Activated naive CD4-positive, alpha-beta T cell treated with anti-CD3 and anti-CD28 coated beads, Interleukin-2, amount 50 U/mL, for 72 hours (primary cell): ENCODE measurements around the gene GULP1. TPM values are rescaled to one million over a fixed set of nuclear protein-coding genes. Genes with fewer than 3 reads are reported as not detected.
"Not testable (repeated sequence)": the region's sequence is repeated elsewhere in the genome, so short reads cannot be mapped to it uniquely, and the experiment has no call there.

Experiments
- ATAC-seq, 2 donors: fragments of 150-1000 bp; cut with Tn5 transposase; 2 replicates each; pipeline ENCODE4 v1.10.0; 2021; ENCODE audit warnings: mild to moderate bottlenecking in 2 of 2, moderate library complexity in 2 of 2
- DNase-seq, 2 donors: peaks; one replicate each; pipeline ENCODE4 v3.0.0; 2021 to 2022; ENCODE audit warnings: low spot score in 2 of 2
- H3K27ac Mint-ChIP-seq, 2 donors: one replicate each; pipeline ENCODE4 v1.8.0; 2022; ENCODE audit warnings: mild to moderate bottlenecking in 2 of 2, mixed read lengths in 2 of 2
- H3K36me3 Mint-ChIP-seq, 2 donors: one replicate each; pipeline ENCODE4 v1.8.0; 2022; ENCODE audit warnings: mixed read lengths in 2 of 2
- H3K9me3 Mint-ChIP-seq, 2 donors: one replicate each; pipeline ENCODE4 v1.8.0; 2022; ENCODE audit warnings: mixed read lengths in 2 of 2
- total RNA-seq, 2 donors: library from RNA; stranded (reverse); gene quantifications; one replicate each; pipeline ENCODE4 v1.2.3, GENCODE V29; 2022

GULP1 gene
- total RNA-seq, 2 donors from 2014 or later: not detected

DNA sequence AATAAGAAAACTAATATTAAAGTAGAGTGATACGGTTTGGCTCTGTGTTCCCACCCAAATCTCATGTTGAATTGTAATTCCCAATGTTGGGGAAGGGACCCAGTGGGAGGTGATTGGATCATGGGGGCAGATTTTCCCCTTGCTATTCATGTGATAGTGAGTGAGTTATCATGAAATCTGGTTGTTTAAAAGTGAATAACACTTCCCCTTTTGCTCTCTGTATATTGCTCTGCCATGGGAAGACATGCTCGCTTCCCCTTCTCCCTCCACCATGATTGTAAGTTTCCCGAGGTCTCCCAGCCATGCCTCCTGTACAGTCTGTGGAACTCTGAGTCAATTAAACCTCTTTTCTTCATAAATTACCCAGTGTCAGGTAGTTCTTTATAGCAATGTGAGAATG lies 7.4 kb upstream of the GULP1 start:
- not testable (repeated sequence) for H3K27ac Mint-ChIP-seq, H3K9me3 Mint-ChIP-seq, H3K36me3 Mint-ChIP-seq, ATAC-seq, DNase-seq

DNA sequence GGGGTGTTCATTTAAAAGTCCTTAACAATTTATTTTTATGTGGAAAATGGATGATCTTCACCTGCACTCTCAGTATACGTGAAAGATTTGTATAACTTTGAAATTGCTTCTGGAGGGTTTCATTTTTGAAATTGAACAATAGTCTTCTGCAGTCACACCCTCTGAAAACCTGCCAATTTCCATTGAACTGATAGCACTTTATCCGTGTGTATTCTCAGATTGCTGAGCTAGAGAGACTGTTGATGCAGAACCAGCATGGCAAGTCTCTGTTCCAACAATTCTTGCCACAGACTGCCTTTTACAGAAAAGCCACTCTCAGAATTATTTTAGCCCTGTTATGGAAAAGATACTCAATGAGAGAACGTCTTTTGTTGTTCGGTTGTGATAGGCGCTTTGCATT lies 6.6 kb upstream of the GULP1 start:
- H3K9me3 Mint-ChIP-seq: peaks cover 4% of the 10 kb centered on the region in 2 donors
- H3K36me3 Mint-ChIP-seq: no peaks in the 10 kb centered on the region
- no peak overlapping the region for H3K27ac Mint-ChIP-seq
- ATAC-seq: no peak
- no peak for DNase-seq

- Mint-ChIP-seq H3K36me3 (peaks cover 0 to under 1% of the 10 kb centered on the region in 2 donors), H3K27ac (no peak overlapping the region), H3K9me3 (peaks cover 4% of the 10 kb centered on the region in 2 donors)
- DNase-seq (no peak), ATAC-seq (no peak)
Measured at GRCh38 chr2:188285774-188286173, 5.9 kb upstream of the GULP1 start.

DNA sequence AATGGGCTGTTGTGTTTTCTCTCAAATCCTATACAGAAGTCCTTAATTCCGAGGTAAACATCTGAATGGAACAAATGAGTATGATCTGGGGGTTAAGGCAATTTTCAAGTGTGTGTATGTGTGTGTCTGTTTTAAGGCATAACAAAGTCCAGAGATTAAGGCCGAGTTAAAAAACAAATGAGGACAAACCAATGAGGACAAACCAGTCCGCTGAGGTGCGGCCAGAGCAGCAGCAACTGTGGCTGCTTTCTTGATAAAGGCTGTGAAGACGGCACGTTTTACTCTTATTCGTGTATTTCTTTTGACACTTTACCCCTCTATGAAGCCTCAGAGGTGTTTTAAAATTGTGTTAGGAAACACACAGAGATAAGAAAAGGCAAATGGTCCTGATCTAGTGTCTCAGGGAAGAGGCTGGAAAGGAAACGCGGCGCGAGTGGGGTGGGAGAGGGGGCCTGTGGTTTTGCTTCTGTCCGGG lies 495 bp upstream of the GULP1 start:
- H3K9me3 Mint-ChIP-seq: peaks cover 0 to under 1% of the 10 kb centered on the region in 2 donors
- peak overlapping the region in 1 of 2 donors; percentile 18 for H3K27ac Mint-ChIP-seq
- no peak for DNase-seq
- ATAC-seq: no peak
- peaks cover 0 to 24% of the 10 kb centered on the region in 2 donors for H3K36me3 Mint-ChIP-seq

DNA sequence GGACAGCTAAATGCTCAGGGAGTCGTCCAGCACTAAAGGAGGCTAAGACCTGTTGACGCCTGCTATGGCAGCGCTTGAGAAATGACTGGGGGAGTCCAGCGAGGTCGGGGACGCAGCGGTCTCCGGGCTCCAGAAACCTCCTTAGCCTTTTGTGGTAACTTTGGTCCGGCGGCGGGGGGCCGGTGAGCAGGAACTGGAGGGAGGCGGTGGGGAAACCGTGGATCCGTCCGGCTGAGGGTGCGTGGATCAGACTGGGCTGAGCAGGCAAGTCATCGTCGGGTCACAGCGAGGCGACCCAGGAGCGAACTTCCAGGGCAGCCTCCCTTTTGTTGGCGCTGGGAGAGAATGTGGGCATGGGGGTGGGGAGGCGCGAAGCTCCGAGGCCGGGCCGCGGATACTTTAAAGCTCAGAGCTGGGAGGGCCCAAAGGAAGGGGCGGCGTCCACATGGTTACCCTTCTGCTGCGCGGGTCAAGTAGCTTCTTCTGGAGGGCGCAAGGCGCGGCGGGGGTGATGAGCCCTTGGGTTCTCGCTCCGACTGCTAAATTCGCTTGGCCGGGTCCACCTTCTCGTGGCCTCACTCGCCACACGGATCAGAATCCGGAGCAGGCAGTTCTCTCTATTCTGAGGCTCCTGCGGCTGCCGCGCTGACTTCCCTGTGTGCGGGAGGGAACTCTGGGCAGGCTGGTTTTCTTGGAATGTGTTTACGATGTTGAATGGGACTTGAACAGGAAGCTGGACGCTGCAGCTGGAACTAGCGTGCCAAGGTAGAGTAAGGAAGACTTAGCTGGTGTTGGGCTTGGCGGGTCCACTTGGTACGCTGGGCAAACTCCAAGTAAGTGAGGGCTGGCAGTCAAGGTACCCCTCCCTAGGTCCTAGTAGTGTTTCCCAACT lies 920 bp downstream of the GULP1 start:
- peak overlapping the region in 1 of 2 donors; percentile 65 for H3K27ac Mint-ChIP-seq
- DNase-seq: no peak

DNA sequence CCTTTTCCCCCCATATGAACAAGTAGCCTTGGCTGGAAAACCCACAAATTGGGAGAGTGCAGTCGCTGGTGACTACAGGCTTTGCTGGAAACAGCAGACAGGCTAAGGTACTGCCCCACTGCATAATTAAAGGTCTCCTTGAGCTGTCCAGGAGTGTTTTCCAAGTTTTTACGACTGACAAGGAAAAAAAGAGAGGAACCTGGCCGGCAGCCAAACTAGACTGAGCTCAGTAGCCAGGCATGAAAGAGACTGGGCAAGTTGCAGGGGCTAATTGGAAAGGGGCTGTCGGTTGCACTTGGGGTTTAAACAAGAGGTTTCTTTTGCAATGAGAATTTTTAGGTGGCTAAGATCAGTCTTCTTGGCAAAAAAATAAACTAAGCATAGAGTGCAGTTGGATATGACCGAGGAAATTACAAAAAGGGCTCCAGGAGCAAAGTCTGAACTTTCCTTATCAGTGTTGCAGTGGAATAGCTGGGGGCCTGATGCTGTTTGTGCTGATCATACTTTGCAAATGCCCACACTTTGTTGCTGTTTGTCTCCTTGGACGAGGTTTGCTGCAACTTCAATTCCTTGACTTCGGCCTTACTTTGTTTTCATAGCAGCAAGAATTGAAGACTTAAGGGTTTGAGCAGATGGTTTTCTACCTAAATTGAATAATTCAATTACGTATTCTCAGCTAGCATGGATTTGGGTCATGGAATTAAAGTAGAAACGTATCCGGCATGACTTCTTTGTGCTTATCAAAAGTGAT lies 2.1 kb downstream of the GULP1 start:
- H3K9me3 Mint-ChIP-seq: peaks cover 1 to 2% of the 10 kb centered on the region in 2 donors
- H3K36me3 Mint-ChIP-seq: peaks cover 0 to 24% of the 10 kb centered on the region in 2 donors
- DNase-seq (no peak), ATAC-seq (no peak)
- H3K27ac Mint-ChIP-seq: no peak overlapping the region

More for the DNA sequence above, 920 bp downstream of the GULP1 start:
- peak in 1 of 2 donors; percentile 24 for ATAC-seq
- Mint-ChIP-seq H3K36me3 (peaks cover 0 to 24% of the 10 kb centered on the region in 2 donors), H3K9me3 (no peaks in the 10 kb centered on the region)

GRCh38 chr2:188294352-188294926 lies 2.8 kb downstream of the GULP1 start:
- Mint-ChIP-seq H3K27ac (no peak overlapping the region), H3K9me3 (peaks cover 5 to 7% of the 10 kb centered on the region in 2 donors), H3K36me3 (peaks cover 0 to 24% of the 10 kb centered on the region in 2 donors)
- ATAC-seq (no peak), DNase-seq (no peak)

- DNase-seq (no peak), ATAC-seq (no peak)
- peaks cover 5 to 7% of the 10 kb centered on the region in 2 donors for H3K9me3 Mint-ChIP-seq
- peaks cover 0 to 24% of the 10 kb centered on the region in 2 donors for H3K36me3 Mint-ChIP-seq
- H3K27ac Mint-ChIP-seq: no peak overlapping the region
Measured at GRCh38 chr2:188295067-188295685, 3.5 kb downstream of the GULP1 start.

DNA sequence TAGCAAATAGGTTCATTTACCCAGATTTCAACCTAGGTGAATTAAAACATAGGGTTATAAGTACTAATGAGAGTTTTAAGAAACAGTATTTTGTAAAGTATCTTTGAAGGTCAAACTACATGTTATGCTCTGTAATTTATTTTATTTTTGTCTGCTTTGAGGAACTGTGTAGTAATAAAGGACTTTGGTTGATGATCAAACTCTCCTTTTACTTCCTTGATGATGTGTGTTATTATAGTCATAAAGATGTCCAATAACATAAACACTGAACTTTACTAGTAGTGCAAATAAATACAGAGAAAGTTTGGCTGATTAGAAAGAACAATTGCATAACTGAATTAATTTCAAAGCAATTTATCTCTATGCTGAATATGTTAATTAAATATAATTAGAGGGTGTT lies 6.3 kb downstream of the GULP1 start:
- Mint-ChIP-seq H3K27ac (no peak overlapping the region), H3K36me3 (peaks cover 0 to 7% of the 10 kb centered on the region in 2 donors)

GRCh38 chr2:188298937-188299371 lies 7.3 kb downstream of the GULP1 start:
- peak in 1 of 2 donors; percentile 43 for ATAC-seq
- H3K9me3 Mint-ChIP-seq, H3K36me3 Mint-ChIP-seq, H3K27ac Mint-ChIP-seq, DNase-seq: not testable (repeated sequence)

More for the DNA sequence above, 6.3 kb downstream of the GULP1 start:
- peaks cover 5 to 7% of the 10 kb centered on the region in 2 donors for H3K9me3 Mint-ChIP-seq
- ATAC-seq (no peak), DNase-seq (no peak)

GRCh38 chr2:188303363-188304031 lies 11.8 kb downstream of the GULP1 start:
- Mint-ChIP-seq H3K36me3 (no peaks in the 10 kb centered on the region), H3K9me3 (peaks cover 5 to 7% of the 10 kb centered on the region in 2 donors), H3K27ac (no peak overlapping the region)
- DNase-seq (no peak), ATAC-seq (no peak)

GRCh38 chr2:188305271-188305670 lies 13.6 kb downstream of the GULP1 start:
- Mint-ChIP-seq H3K36me3 (no peaks in the 10 kb centered on the region), H3K27ac (no peak overlapping the region), H3K9me3 (no peaks in the 10 kb centered on the region)
- DNase-seq (no peak), ATAC-seq (no peak)

DNA sequence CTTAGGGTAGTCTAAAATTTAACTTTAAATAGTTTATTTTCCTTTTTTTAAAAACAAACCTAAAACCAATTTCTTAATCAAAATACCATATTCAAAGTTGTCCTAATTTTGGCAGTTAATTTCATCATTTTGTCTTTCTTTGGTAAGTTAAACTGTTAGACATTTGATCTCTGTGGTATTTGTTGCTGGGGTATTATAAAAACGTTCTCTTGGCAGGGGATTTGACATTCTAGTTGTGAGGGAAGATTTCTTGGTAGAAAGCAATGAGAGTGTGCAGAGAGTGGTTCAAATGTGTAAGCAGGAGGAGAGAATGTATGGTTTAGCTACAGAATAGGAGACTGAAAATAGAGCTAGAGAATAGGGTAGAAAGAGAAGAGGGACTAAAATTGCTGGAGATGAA lies 14.6 kb downstream of the GULP1 start:
- no peaks in the 10 kb centered on the region for H3K9me3 Mint-ChIP-seq
- H3K36me3 Mint-ChIP-seq: no peaks in the 10 kb centered on the region
- DNase-seq (no peak), ATAC-seq (no peak)
- no peak overlapping the region for H3K27ac Mint-ChIP-seq

DNA sequence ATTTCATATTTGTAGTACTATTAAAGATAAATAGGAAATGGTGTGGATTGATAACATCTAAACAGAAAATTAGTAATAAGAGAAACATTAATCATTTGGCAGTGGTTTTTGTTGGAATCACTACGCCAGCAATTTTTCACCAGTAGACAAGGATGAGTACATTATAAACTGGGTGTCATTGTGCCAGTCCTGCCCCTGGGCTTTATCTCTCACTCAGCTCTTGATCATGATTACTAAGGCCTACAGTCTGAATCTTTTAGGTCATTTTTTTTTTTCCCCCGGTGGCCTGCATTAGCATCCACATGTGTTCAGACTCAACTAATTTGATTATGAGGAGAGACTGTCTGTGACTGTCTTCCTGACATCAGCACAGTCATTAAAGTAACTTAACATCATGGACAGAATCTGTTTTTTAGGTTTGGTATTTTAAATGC lies 16.2 kb downstream of the GULP1 start:
- DNase-seq (no peak), ATAC-seq (no peak)
- no peak overlapping the region for H3K27ac Mint-ChIP-seq
- no peaks in the 10 kb centered on the region for H3K9me3 Mint-ChIP-seq
- H3K36me3 Mint-ChIP-seq: no peaks in the 10 kb centered on the region

DNA sequence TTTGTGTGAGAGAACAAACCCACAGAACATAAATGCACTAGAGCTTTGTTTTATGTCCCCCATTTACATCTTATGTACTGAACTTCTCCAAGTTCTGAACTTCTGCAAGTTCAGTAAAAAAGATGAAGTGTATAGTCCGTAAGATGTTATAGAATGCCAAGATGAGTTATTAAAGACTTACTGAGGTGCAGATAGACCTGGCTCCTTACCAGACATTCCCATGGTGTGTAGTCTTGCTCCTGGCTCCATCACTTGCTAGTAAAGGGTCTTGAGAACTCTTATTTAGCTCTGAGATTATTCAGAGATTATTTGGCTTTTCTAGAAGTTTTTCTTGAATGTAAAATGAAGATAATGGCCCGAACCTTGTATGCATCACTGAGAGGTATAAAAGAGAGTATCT lies 16.8 kb downstream of the GULP1 start:
- Mint-ChIP-seq H3K36me3 (no peaks in the 10 kb centered on the region), H3K9me3 (no peaks in the 10 kb centered on the region), H3K27ac (no peak overlapping the region)
- DNase-seq: no peak
- ATAC-seq: no peak

DNA sequence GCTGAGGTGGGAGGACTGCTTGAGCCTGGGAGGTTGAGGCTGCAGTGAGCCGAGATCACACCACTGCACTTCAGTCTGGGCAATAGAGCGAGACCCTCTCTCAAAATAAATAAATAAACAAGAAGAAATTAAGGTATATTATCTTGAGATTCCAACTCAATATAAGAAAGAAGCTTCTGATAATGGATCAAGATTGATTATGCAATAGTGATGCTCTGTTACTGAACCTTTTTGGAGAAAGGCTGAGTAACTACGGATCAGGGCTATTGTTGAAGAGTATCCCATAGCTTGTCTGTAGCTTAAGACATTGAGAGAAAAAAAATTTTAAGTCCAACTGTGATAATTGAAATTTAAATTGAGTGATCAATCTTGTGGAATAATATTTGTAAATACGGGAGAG lies 17.7 kb downstream of the GULP1 start:
- no peaks in the 10 kb centered on the region for H3K36me3 Mint-ChIP-seq
- DNase-seq: no peak
- peaks cover 0 to 1% of the 10 kb centered on the region in 2 donors for H3K9me3 Mint-ChIP-seq
- no peak overlapping the region for H3K27ac Mint-ChIP-seq
- ATAC-seq: no peak
